ENCODE measurements around the gene ARHGEF4. TPM values are rescaled to one million over a fixed set of nuclear protein-coding genes. Genes with fewer than 3 reads are reported as not detected.

ARHGEF4 gene
- total RNA-seq, 1 donor from 2014 or later: 0.40 TPM

DNA sequence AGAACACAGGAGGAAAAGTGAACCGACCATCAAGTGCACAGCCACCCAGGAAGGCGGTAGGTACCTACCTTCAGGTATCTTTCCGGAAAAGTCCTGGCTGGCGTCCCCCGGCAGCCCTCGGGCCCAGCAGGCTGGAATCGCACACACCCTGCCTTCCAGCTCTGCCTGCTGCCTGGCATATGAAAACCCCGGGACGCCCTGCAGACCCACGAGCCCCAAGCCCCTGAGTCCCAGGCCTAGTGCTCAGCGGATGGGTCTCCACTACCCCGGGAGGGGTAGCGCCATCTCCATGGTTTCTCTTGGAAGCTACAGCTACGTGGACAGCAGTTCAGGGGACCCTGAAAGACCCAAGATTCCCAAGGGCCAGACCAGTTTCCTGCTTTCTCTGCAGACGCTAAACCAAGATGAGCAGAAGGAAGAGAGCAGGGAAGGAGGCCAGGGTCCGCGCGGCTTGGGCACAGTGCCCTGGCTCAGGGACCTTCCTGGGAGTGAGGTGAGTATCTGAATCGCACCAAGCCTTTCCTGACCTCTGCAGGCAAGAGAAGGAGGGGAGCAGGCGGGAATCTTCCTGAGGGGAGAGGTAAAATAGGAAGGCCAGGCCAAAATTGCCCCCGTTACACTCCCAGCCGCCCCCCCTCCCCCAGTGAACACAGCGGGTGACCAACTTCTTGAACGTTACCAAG lies 80.4 kb downstream of the ARHGEF4 start:
- no peak for DNase-seq (ENCODE audit: low read depth)

DNA sequence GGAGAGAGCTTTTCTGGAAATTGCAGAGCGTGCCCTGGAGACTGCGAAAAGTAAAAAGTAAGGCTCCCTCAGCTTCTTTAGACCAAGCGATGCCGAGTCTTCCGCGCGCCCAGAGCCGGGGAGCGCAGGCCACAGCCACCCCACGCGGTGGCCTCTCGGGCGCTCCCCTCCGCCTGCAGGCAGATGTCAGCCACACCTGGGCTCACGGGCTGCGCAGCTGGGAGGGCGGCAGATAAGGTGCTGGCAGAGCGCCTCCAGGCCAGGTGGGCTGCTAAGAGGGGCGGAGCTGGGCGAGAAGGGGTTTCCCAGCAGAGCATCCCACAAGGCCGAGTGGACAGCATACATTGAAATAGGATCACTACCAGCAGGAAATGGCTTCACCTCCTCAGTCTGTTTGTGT lies 81.7 kb downstream of the ARHGEF4 start:
- no peak for DNase-seq (ENCODE audit: low read depth)

DNA sequence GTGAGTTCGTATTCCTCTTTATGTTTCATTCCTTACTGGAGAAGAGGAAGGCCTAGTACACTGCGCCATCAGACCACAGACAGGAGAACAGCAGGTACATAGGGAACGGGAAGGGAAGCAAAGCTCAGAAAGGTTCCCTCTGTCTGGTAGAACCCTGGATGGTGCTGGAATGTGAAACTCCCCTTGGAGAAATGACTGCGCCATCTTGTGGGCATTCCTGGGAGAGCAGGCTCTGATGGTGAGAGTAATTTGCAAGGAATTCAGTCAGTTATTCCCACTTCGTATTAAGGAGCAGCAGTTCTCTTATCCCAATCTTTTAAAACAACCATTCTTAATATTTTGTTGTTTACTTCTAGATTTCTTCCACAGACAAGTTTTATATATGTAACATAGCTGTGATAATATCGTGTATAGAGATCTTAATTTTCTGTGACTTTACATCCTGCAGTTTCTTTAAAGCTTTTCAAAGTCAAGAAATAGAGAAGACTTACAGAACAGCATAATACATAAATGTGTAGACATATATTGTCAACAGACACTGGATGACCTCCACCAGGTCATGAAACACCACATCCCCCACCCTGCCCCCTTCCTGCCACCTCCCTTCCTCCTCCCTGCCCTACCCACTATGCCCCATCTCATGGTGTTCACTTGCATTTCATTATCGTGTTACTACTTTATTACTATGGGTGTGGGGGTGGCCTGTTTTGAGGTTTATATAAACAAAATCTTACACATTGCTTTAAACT lies 83.9 kb downstream of the ARHGEF4 start:
- DNase-seq (ENCODE audit: low read depth): peak; percentile 49

- no peak for DNase-seq (ENCODE audit: low read depth)
These were observed 84.4 kb downstream of the ARHGEF4 start for GRCh38 chr2:130921164-130921476.

DNA sequence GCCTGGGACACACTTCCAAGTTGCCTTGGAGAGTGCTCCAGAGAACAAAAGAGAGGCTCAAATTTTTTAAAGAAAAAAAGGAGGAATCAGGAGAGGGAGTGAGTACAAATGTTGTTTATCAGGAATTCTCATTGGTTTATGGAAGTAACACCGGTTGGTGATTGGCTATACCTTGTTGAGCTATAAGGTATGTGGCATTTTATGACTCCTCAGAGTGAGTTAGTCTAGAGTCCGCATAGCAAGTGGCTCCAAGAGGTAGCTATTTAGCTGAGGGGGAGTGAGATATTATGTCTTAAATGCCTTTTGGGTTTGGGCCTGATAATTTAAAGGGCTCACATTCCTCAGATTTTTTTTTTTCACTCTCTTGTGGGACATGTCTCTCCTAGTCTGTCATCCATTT lies 85.7 kb downstream of the ARHGEF4 start:
- DNase-seq (ENCODE audit: low read depth): no peak

GRCh38 chr2:130928385-130928784 lies 91.7 kb downstream of the ARHGEF4 start:
- no peak for DNase-seq (ENCODE audit: low read depth)

DNA sequence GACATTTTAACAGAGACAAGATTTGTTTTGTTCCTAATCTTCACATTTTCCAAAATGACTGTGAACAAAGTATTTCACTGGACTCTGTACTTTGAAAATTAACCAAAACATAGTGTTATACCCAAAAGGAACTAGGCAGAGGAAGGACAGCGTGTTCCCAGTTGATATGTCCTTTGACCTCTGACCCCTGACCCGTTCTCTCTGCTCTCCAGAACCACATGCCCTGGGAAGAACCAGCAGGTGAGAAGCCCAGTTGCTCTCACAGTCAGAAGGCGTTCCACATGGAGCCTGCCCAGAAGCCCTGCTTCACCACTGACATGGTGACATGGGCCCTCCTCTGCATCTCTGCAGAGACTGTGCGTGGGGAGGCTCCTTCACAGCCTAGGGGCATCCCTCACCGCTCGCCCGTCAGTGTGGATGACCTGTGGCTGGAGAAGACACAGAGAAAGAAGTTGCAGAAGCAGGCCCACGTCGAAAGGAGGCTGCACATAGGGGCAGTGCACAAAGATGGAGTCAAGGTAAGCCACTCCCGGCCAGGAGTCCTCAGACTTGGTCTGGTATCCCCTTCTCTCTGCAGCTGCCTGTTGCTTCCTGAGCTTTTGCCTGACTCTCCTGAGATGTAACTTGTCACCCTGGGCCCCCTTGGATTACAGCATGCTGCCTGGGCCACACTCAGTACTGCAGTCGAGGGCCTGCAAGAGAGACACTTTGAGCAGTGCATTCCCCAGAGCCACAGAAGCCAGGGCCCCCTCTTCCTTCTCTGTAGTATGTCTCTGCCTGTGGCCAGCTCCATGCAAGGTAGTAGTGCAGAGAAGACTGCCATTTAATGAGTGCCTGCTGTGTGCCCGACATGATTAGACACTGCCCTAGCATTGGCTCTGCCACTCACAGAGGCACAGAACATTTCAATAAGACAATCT lies 94.3 kb downstream of the ARHGEF4 start:
- no peak for DNase-seq (ENCODE audit: low read depth)

- DNase-seq (ENCODE audit: low read depth): no peak
These were observed 96.8 kb downstream of the ARHGEF4 start for GRCh38 chr2:130933501-130933900.

DNA sequence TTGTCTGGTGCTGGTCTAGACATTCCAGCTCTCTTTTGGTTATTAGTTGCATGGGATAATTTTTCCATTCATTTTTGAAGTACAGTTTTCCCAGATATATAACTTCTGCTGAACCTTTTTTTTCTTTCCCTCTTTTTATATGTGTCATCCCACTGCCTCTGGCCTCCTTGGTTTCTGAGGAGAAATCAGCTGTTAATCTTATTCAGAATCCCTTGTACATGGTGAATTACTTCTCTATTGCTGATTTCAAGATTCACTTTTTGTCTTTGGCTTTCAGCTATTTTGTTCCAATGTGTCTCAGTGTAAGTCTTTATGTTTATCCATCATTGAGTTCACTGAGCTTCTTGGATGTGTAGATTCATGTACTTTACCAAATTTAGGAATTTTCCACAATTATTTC lies 99.7 kb downstream of the ARHGEF4 start:
- DNase-seq (ENCODE audit: low read depth): no peak

DNA sequence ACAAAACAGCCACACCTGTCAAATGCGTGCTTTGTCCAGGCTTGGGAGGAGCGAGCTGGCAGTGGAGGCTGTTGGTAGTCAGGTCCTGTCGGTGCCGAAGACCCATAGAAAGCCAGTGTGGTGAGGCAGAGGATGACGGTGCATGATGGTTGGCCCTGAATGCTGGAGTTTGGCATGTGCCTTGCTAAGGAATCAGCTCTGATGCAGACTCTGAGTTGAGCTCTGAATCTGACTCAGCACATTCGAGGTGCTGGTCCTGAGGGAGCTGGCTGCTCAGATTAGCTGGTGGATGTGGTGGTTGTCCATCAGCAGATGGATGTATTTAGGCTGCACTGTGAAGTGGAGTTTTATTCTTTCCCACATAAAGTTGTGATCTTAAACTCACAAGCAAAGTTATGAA lies 111.3 kb downstream of the ARHGEF4 start:
- no peak for DNase-seq (ENCODE audit: low read depth)

- DNase-seq (ENCODE audit: low read depth): no peak
These were observed 113.2 kb downstream of the ARHGEF4 start for GRCh38 chr2:130949954-130950353.

DNA sequence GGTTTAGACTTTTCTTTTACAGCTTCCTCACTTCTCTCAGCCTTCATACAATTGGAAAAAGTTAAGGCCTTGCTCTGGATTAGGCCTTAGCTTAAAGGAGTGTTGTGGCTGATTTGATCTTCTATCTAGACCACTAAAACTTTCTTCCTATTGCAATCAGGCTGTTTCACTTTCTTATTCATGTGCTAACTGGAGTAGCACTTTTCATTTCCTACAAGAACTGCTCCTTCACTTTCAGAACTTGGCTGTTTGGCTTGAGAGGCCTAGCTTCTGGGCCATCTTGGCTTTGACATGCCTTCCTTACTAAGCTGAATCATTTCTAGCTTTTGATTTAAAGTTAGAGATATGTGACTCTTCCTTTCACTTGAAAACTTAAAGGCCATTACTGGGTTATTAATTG lies 114.3 kb downstream of the ARHGEF4 start:
- no peak for DNase-seq (ENCODE audit: low read depth)

DNA sequence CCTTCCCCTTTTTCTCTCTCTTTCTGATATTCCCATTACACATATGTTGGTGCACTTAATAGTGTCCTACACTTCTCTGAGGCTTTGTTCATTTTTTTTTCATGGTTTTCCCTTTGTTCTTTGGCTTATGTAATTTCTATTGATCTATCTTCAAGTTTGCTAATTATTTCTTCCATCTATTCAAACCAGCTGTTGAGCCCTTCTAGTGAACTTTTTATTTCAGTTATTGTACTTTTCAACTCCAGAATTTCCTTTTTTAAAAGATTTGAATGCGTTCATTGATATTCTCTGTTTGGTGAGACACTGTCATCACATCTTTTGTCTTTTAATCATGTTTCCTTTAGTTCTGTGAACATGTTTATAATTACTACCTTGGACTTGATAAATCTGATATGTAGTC lies 118.2 kb downstream of the ARHGEF4 start:
- no peak for DNase-seq (ENCODE audit: low read depth)

- DNase-seq (ENCODE audit: low read depth): no peak
These were observed 121.2 kb downstream of the ARHGEF4 start for GRCh38 chr2:130957915-130958314.

DNA sequence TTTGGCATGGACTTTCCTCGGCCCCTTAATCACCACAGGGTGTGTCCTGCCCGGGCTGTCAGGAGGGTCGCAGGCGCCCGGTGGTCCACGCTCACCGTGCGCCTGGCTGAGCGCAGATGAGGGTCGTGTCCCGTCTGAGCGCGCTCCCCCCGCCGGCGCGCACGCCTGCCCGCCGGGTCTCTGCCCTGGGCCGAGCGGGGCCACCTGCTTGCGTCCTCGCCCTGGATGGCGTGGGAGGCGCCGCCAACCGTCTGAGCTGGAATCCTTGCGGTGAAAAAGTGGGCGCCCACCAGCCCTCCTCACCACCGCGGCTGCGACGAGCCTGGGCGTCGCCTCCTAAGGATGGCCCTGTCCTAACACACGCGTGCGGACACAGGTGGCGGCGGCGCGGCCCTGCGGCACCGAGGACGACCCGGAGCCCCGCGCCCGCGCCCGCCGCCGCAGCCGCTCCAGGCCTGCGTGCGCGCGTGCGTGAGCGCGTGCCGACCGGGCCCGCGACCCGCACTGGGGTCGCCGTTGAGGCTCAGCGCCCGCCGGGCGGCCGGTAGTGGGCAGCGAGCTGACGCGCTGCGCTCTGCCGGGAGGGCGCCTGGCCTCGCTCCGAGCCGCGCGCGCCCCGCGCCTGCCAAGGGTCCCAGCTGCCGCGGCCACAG lies 126.6 kb downstream of the ARHGEF4 start:
- DNase-seq (ENCODE audit: low read depth): no peak

DNA sequence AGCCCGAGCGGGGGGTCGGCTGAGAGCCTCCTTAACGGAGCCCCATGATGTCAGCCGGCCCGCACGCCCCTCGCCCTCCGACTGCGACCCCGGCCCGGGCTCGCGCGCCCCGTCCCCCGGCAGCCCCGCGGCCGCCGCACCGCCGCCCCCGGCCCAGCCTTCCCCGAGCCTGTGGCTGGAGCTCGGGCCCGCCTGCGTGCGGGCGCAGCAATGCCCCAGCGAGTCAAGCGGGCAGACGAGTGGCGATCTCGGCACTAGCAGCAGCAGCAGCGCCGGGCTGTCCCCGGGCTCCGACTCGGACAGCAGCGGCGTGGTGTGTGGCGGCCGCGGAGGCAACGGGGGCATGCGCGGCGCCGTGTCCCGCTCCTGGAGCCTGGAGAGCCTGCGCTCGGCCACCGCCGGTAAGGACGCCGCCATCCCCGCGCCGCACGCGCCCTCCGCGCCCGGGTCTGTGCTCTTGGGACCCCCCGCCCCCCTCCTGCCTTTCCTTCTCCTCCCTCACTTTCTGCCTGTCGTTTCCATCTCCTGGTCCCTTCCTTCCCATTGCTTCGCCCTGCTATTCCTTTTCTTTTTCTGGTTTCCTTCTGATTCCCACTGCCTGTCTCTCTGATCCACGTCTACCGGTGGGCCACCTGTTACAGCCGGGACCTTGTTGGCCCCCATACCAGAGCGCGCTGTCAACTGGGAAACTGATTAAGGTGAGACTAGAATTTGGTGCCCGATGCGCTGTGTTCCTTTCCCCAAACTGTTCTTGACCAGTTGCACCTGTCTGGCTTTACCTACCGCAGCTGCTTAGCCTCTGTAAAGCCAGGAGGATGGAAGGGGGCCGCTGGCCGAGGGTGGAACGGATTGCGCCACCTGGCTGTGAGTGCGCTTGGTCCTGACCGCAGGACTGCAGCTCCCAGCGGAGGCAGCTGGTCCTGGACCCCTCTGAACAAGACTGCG lies 127.4 kb downstream of the ARHGEF4 start:
- no peak for DNase-seq (ENCODE audit: low read depth)

GRCh38 chr2:130964931-130965330 lies 128.2 kb downstream of the ARHGEF4 start:
- DNase-seq (ENCODE audit: low read depth): no peak

DNA sequence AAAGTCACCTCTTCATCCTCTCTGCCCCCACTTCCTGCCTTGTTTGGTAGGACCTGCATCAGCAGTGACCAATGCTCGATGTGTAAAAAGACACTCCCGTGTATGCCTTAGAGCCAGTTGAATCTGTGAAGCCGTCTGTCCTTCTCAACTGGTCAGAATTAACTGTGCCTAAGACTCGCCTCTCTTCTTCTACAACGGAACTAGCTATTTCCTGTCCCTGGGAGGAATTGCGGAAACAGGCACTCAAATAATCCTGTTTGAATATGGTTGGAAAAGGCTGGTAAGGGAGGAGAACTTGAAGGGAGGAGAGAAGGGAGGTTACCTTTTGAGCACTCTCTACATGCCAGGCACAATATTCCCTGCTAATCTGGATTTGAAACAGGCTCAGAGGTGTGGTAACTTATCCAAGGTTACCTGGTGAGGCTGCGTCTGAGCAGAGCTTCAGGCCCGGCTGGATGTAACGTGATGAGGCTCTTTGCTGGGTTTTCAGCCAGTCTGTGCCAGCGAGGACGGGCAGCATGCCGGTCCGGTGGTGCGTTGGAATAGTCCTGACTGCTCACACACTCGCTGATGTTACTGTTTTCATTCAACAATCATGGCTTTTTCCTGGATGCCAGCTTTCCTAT lies 129.5 kb downstream of the ARHGEF4 start:
- no peak for DNase-seq (ENCODE audit: low read depth)

DNA sequence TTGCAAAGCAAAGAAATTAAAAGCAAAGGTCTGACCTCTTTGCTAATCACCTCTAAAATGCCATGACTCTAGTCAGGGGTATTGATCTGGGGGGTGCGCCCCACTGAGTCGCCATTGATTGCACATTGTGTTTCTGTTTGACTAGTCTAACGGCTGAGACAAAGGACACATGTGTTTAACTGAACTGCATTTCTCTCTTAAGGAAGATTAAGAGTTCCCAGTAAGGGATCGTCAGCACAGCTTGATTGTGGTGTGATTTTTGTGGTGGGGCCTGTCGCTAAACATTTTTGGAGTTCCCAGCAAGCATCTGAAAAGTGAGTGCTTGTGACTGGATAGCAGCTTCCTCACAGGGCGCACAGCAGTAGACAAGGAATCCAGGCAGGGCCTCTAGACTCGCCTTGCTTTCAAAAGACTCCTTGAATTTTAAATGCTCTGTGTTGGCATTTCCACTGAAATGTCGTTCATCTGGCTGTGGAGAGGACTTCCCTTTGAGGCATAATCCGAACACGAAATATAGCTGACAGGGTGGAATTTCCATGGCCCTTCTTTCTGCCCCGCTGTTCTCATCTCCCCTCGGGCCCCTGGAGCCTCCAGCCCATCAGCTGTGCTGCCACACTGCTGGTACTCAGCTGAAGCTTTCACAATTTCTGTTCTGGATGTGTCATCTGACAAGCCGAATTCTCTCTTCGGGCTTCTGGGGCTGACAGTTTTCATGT lies 130.2 kb downstream of the ARHGEF4 start:
- no peak for DNase-seq (ENCODE audit: low read depth)

GRCh38 chr2:130972410-130972809 lies 135.7 kb downstream of the ARHGEF4 start:
- peak; percentile 74 for DNase-seq (ENCODE audit: low read depth)

All from renal cortical epithelial cell (primary cell).